ENCODE results near the gene MOV10L1. TPM values are rescaled to one million over a fixed set of nuclear protein-coding genes. Genes with fewer than 3 reads are reported as not detected.

MOV10L1 gene
- total and polyA plus RNA-seq, 9 of the 15 experiments (the other 6 are each of a cell fraction or from before 2014, with no cell fraction given) = 0.06 to 0.43 (median 0.15) TPM

DNA sequence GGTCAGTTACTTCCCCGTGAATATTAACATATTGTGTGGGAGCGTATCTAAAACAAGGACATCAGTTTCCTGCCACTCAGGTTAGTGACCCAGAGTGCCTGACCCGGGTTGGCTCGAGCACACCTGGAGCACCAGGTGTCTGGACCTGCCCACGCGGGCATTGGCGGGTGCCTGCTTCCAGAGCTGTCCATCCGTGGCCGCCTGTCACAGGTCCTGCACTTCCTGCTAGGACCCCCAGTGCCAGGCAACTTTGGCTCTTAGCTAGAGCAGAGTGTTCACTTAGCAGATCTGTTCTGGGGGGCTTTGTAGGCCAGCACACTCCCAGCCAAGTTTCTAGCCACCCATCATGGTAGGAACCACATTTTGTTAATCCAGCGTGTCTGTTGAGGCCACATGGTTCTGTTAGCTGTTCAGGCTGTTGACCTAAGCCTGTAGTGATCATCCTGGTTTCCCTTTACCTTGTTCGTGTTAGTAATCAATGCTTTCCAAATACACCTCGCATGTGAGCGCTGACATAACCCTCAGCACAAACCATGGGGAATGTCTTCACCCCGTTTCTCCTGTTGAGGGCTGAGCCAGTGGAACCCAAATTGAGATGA lies 29.5 kb downstream of the MOV10L1 start (continued):
- no peak for TF ChIP-seq CHD4 (IDR thresholded peaks at IDR 0.05; ENCODE audit: insufficient read depth, insufficient replicate concordance, low read depth, low read length, poor library complexity, severe bottlenecking)
- TF ChIP-seq, protein P1, sequence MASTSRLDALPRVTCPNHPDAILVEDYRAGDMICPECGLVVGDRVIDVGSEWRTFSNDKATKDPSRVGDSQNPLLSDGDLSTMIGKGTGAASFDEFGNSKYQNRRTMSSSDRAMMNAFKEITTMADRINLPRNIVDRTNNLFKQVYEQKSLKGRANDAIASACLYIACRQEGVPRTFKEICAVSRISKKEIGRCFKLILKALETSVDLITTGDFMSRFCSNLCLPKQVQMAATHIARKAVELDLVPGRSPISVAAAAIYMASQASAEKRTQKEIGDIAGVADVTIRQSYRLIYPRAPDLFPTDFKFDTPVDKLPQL (IDR thresholded peaks at IDR 0.05; ENCODE audit: extremely low read depth, insufficient read length) = no peak
- TF ChIP-seq FOXP1 (CRISPR knock-in tag; IDR thresholded peaks at IDR 0.05) = no peak
- no peak for TF ChIP-seq PHF21A (IDR thresholded peaks at IDR 0.05; ENCODE audit: borderline replicate concordance, low read depth)
- TF ChIP-seq CCAR2 (IDR thresholded peaks at IDR 0.05; ENCODE audit: low read depth, low read length) = no peak
- TF ChIP-seq, protein P2, sequence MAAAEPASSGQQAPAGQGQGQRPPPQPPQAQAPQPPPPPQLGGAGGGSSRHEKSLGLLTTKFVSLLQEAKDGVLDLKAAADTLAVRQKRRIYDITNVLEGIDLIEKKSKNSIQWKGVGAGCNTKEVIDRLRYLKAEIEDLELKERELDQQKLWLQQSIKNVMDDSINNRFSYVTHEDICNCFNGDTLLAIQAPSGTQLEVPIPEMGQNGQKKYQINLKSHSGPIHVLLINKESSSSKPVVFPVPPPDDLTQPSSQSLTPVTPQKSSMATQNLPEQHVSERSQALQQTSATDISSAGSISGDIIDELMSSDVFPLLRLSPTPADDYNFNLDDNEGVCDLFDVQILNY (CRISPR knock-in tag; IDR thresholded peaks at IDR 0.05) = no peak
- TF ChIP-seq NR4A1 (CRISPR knock-in tag; IDR thresholded peaks at IDR 0.05) = no peak
- TF ChIP-seq NR4A1 (tag; IDR thresholded peaks at IDR 0.05) = peak; percentile 51; the same call in 1 of the 2 replicates
- 0 out of 2 replicates have a peak, but pooled peaks have one; percentile 5 for TF ChIP-seq CXXC5 (CRISPR knock-in tag; IDR thresholded peaks at IDR 0.05)
- no peak for TF ChIP-seq ZNF232 (CRISPR knock-in tag; IDR thresholded peaks at IDR 0.05)
- no peak for TF ChIP-seq HDAC6 (IDR thresholded peaks at IDR 0.05; ENCODE audit: low read depth, low read length)
- no peak for TF ChIP-seq FOXK2 (conservative IDR thresholded peaks at IDR 0.05 in 1 of 2, IDR thresholded peaks at IDR 0.05 in 1 of 2; ENCODE audit: low read depth in 2 of 2)
- TF ChIP-seq, protein P3, sequence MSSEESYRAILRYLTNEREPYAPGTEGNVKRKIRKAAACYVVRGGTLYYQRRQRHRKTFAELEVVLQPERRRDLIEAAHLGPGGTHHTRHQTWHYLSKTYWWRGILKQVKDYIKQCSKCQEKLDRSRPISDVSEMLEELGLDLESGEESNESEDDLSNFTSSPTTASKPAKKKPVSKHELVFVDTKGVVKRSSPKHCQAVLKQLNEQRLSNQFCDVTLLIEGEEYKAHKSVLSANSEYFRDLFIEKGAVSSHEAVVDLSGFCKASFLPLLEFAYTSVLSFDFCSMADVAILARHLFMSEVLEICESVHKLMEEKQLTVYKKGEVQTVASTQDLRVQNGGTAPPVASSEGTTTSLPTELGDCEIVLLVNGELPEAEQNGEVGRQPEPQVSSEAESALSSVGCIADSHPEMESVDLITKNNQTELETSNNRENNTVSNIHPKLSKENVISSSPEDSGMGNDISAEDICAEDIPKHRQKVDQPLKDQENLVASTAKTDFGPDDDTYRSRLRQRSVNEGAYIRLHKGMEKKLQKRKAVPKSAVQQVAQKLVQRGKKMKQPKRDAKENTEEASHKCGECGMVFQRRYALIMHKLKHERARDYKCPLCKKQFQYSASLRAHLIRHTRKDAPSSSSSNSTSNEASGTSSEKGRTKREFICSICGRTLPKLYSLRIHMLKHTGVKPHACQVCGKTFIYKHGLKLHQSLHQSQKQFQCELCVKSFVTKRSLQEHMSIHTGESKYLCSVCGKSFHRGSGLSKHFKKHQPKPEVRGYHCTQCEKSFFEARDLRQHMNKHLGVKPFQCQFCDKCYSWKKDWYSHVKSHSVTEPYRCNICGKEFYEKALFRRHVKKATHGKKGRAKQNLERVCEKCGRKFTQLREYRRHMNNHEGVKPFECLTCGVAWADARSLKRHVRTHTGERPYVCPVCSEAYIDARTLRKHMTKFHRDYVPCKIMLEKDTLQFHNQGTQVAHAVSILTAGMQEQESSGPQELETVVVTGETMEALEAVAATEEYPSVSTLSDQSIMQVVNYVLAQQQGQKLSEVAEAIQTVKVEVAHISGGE (CRISPR knock-in tag; IDR thresholded peaks at IDR 0.05) = peak in 1 of 3 experiments; percentile 20; a peak in 1 of 6 replicates
- TF ChIP-seq ZZZ3 (IDR thresholded peaks at IDR 0.05) = no peak
- TF ChIP-seq KLF6 (CRISPR knock-in tag; IDR thresholded peaks at IDR 0.05; ENCODE audit: borderline replicate concordance) = no peak
- 0 out of 2 replicates have a peak, but pooled peaks have one; percentile 30 for TF ChIP-seq ZNF311 (CRISPR knock-in tag; IDR thresholded peaks at IDR 0.05)
- TF ChIP-seq KDM5B (IDR thresholded peaks at IDR 0.05; ENCODE audit: insufficient replicate concordance, low read depth, low read length) = no peak
- TF ChIP-seq, protein P4, sequence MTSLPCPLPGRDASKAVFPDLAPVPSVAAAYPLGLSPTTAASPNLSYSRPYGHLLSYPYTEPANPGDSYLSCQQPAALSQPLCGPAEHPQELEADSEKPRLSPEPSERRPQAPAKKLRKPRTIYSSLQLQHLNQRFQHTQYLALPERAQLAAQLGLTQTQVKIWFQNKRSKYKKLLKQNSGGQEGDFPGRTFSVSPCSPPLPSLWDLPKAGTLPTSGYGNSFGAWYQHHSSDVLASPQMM (CRISPR knock-in tag; IDR thresholded peaks at IDR 0.05) = no peak
- TF ChIP-seq SIRT6 (IDR thresholded peaks at IDR 0.05; ENCODE audit: low read depth, low read length) = no peak
- no peak for TF ChIP-seq CHD1 (IDR thresholded peaks at IDR 0.05; ENCODE audit: low read length)
- no peak for TF ChIP-seq ATF7 (IDR thresholded peaks at IDR 0.05)
- TF ChIP-seq TEAD2 (tag; IDR thresholded peaks at IDR 0.05) = no peak
- TF ChIP-seq PHB (CRISPR knock-in tag; IDR thresholded peaks at IDR 0.05) = no peak

Measured in K562 (cell line).